Activated CD8-positive, alpha-beta T cell treated with anti-CD3 and anti-CD28 coated beads for 36 hours (primary cell): ENCODE results near the gene ZNF428. TPM values are rescaled to one million over a fixed set of nuclear protein-coding genes. Genes with fewer than 3 reads are reported as not detected.
A peak's percentile ranks its signal among the peaks of the same experiment; 100 is the strongest.

ENCODE experiments used
- ATAC-seq: fragments of 200-7000 bp; cut with Tn5 transposase; one replicate; pipeline ENCODE4 v1.10.0; 2021; ENCODE audit warnings: mild to moderate bottlenecking, moderate library complexity
- CTCF ChIA-PET: fragments of 350-600 bp; sonication (Branson Sonifier 250); formaldehyde crosslinking; loops from one replicate; lab custom pipeline; 2021; ENCODE audit warnings: antibody characterized with exemption; lab: Charles Lee
- POLR2A ChIA-PET: fragments of 350-600 bp; sonication (Branson Sonifier 250); formaldehyde crosslinking; loops from one replicate; lab custom pipeline; 2021; ENCODE audit warnings: antibody characterized with exemption; lab: Charles Lee
- DNase-seq: peaks from one replicate; pipeline ENCODE4 v3.0.0-alpha.2; 2020
- H3K27ac Mint-ChIP-seq: one replicate; pipeline ENCODE4 v1.8.0; 2021; ENCODE audit warnings: mild to moderate bottlenecking, mixed read lengths
- H3K27me3 Mint-ChIP-seq: one replicate; pipeline ENCODE4 v1.8.0; 2021; ENCODE audit warnings: mixed read lengths
- H3K36me3 Mint-ChIP-seq: one replicate; pipeline ENCODE4 v1.8.0; 2021; ENCODE audit warnings: low read depth, mixed read lengths
- H3K4me1 Mint-ChIP-seq: one replicate; pipeline ENCODE4 v1.8.0; 2021; ENCODE audit warnings: low read depth, mixed read lengths
- H3K4me3 Mint-ChIP-seq: one replicate; pipeline ENCODE4 v1.8.0; 2021; ENCODE audit warnings: mild to moderate bottlenecking, moderate library complexity, mixed read lengths
- H3K9me3 Mint-ChIP-seq: one replicate; pipeline ENCODE4 v1.8.0; 2021; ENCODE audit warnings: mixed read lengths
- intact Hi-C: fragments of 100-400 bp; cut with micrococcal nuclease; formaldehyde crosslinking; loops from one replicate; pipeline ENCODE4 v1.10.0; 2022
- total RNA-seq, 2 experiments: library from RNA; stranded (reverse); gene quantifications; one replicate each; pipeline ENCODE4 v1.2.3, GENCODE V29; 2021
- TF ChIP-seq, protein P1 (sequence below): fragments of 200-600 bp; IDR thresholded peaks from one replicate; pipeline ENCODE4 v1.8.0; 2022; ENCODE audit warnings: antibody characterized with exemption, mild to moderate bottlenecking

ZNF428 gene
- total RNA-seq, 2 experiments from 2014 or later, result 12.3 to 13.4 TPM

DNA sequence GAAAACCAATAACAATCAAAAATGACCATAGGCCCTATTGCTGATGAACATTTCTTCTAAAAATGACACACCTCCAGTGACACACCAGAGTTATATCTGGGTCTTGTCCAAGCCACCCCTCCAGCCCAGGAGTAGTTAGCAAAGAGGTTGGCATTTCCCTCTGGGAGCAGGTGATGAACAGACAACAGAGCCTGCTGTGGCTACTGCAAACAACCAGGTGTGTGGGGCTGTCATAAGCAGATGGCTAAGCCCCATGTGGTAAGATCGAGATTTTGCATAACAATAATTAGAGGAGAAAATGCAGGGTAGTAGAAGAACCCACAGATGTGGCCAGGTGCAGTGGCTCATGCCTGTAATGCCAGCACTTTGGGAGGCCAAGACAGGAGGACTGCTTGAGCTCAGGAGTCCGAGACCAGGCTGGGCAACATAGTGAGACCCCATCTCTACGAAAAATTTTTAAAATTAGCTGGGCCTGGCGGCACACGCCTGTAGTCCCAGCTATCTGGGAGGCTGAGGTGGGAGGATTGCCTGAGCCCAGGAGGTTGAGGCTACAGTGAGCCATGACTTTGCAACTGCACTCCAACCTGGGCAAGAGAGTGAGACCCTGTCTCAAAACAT, 49.1 kb downstream of the ZNF428 start:
- Mint-ChIP-seq H3K4me3 (no peak overlapping the region), H3K4me1 (peaks cover 26% of the 10 kb centered on the region), H3K27ac (peak overlapping the region; percentile 4), H3K9me3 (no peaks in the 10 kb centered on the region), H3K27me3 (no peaks in the 10 kb centered on the region), H3K36me3 (peaks cover 9% of the 10 kb centered on the region)
- ChIA-PET POLR2A (interaction anchor here (1.5 kb wide), 1 partner anchor 24 kb away, joined by 3 read pairs; no protein-coding TSS in a partner anchor), CTCF (interaction anchor here (1.2 to 5.9 kb wide), 6 partner anchors 16 to 239 kb away, joined by 3 to 57 read pairs (median 5); no protein-coding TSS in a partner anchor)
- TF ChIP-seq, protein P1, sequence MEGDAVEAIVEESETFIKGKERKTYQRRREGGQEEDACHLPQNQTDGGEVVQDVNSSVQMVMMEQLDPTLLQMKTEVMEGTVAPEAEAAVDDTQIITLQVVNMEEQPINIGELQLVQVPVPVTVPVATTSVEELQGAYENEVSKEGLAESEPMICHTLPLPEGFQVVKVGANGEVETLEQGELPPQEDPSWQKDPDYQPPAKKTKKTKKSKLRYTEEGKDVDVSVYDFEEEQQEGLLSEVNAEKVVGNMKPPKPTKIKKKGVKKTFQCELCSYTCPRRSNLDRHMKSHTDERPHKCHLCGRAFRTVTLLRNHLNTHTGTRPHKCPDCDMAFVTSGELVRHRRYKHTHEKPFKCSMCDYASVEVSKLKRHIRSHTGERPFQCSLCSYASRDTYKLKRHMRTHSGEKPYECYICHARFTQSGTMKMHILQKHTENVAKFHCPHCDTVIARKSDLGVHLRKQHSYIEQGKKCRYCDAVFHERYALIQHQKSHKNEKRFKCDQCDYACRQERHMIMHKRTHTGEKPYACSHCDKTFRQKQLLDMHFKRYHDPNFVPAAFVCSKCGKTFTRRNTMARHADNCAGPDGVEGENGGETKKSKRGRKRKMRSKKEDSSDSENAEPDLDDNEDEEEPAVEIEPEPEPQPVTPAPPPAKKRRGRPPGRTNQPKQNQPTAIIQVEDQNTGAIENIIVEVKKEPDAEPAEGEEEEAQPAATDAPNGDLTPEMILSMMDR, result no peak
- intact Hi-C loops, result no loop called here
- ATAC-seq, result no peak
- no peak for DNase-seq

DNA sequence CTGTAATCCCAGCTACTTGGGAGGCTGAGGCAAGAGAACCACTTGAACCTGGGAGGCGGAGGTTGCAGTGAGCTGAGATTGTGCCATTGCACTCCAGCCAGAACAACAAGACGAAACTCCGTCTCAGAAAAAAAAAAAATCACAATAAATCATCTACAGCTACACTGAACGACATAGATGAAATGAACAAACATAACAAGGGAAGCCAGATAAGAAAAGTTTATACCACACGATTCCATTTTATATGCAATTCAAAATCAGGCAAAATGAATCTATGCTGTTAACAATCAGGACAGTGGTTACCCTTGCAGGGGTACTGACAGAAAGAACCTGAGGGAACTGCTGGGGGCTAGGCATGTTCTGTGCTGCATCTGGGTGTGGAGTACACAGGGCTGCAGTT, 49.8 kb downstream of the ZNF428 start:
- intact Hi-C loops, result no loop called here
- Mint-ChIP-seq H3K27ac (peak overlapping the region; percentile 4), H3K4me1 (peaks cover 28% of the 10 kb centered on the region), H3K36me3 (peaks cover 7% of the 10 kb centered on the region), H3K27me3 (no peaks in the 10 kb centered on the region), H3K9me3 (no peaks in the 10 kb centered on the region), H3K4me3 (no peak overlapping the region)
- DNase-seq, result no peak
- ChIA-PET POLR2A (no interaction called here), CTCF (interaction anchor here (1.2 to 2.4 kb wide), 2 partner anchors 25 to 28 kb away, joined by 3 to 7 read pairs; no protein-coding TSS in a partner anchor)
- TF ChIP-seq, protein P1, result no peak
- no peak for ATAC-seq

DNA sequence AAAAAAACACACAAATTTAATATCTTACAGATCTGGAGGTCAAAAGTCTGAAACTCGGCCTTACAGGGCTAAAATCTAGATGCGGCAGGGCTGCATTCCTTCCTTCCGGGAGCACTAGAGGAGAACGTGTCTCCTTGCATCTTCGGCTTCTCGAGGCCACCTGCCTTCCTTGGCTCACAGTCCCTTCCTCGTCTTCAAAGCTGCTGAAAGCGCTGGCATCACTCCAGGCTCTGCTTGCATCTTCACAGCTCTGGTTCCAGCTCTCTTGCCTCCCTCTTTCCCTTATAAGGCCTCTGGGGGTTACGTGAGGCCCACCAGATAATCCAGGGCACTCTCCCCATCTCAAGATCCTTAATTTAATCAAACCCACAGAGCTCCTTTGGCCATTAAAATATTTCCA, 54.6 kb downstream of the ZNF428 start:
- Mint-ChIP-seq H3K9me3 (peaks cover 3% of the 10 kb centered on the region), H3K27ac (peak overlapping the region; percentile 60), H3K36me3 (peaks cover 31% of the 10 kb centered on the region), H3K4me1 (peaks cover 54% of the 10 kb centered on the region), H3K4me3 (no peak overlapping the region), H3K27me3 (no peaks in the 10 kb centered on the region)
- DNase-seq, result no peak
- ATAC-seq, result no peak
- TF ChIP-seq, protein P1, result no peak
- CTCF ChIA-PET, result interaction anchor here (1.3 to 3.5 kb wide), 5 partner anchors 9 to 119 kb away, joined by 3 to 27 read pairs (median 5); no protein-coding TSS in a partner anchor
- intact Hi-C loops, result loop anchor here (5.0 kb wide), 1 partner anchor 33 kb away; the partner anchor contains the start of genes IRGQ and ZNF576
- POLR2A ChIA-PET, result interaction anchor here (0.7 to 3.4 kb wide), 3 partner anchors 10 to 32 kb away, joined by 3 to 15 read pairs (median 3); partner anchors contain the start of genes XRCC1 and ZNF575

DNA sequence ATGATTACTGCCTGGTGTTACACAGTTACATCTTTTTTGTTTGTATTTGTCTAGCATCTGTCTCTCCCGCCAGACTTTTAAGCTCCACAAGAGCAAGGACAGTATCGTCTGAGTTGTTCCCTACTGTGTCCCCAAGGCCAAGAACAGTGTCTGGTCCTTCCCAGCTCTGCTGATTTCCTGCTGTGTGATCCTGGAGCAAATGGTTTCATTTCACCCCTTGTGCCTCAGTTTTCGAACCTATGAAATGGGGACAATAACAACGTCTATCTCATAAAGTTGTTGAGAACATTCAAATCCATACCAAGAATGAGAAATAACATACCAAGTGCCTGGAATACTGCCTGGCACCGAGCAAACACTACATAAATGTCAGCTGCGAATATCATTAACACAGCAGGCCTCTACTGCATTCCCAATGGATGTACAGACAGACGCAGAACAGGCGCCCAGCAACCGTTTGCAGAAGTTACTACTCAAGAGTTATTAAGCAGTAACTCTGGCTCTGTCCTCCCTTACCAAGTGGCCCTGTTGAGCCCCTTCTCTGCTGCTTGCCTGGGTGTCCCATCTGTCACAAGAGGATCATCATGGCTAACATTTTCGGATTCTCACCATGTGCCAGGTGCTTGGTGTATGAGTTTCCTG, 55.5 kb downstream of the ZNF428 start:
- TF ChIP-seq, protein P1, result no peak
- H3K27me3 Mint-ChIP-seq, result no peaks in the 10 kb centered on the region
- H3K4me1 Mint-ChIP-seq, result peaks cover 52% of the 10 kb centered on the region
- H3K4me3 Mint-ChIP-seq, result no peak overlapping the region
- CTCF ChIA-PET, result interaction anchor here (0.7 to 3.5 kb wide), 5 partner anchors 8 to 118 kb away, joined by 3 to 27 read pairs (median 4); partner anchors contain the start of genes IRGQ and ZNF576
- peak overlapping the region; percentile 97 for H3K27ac Mint-ChIP-seq
- DNase-seq, result no peak
- POLR2A ChIA-PET, result interaction anchor here (3.4 kb wide), 1 partner anchor 11 kb away, joined by 15 read pairs; the partner anchor contains the start of gene XRCC1
- H3K9me3 Mint-ChIP-seq, result peaks cover 3% of the 10 kb centered on the region
- no peak for ATAC-seq
- intact Hi-C loops, result loop anchor here (5.0 kb wide), 1 partner anchor 33 kb away; the partner anchor contains the start of genes IRGQ and ZNF576
- peaks cover 33% of the 10 kb centered on the region for H3K36me3 Mint-ChIP-seq
